ENCODE measurements around the gene MAPK14.
A peak's percentile ranks its signal among the peaks of the same experiment; 100 is the strongest.
"Not testable (repeated sequence)": the region's sequence is repeated elsewhere in the genome, so short reads cannot be mapped to it uniquely, and the experiment has no call there.

MAPK14 gene

GRCh38 chr6:36071281-36071680 is 43.7 kb downstream of the MAPK14 start:
- DNase-seq = no peak

GRCh38 chr6:36071714-36072113 is 44.1 kb downstream of the MAPK14 start:
- DNase-seq = no peak

- DNase-seq = no peak
These were observed 45.1 kb downstream of the MAPK14 start for GRCh38 chr6:36072681-36073080.

DNA sequence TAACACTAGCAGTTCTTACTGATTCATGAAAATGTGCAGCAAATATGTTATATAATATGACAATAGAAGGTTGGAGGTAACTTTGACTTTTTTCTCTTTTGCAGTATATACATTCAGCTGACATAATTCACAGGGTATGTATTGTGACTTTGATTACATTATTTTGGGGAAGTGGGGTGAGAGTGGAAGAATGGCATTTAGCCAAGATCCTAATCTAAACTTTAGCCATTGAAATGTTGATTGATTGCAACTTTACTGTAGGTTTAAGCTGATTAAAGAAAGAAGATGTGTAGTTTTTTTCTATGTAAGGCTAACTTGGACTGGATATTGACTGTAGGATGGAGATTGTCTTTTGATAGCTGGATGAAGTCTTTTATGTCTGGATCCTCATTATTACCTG is 46.0 kb downstream of the MAPK14 start:
- no peak for DNase-seq

DNA sequence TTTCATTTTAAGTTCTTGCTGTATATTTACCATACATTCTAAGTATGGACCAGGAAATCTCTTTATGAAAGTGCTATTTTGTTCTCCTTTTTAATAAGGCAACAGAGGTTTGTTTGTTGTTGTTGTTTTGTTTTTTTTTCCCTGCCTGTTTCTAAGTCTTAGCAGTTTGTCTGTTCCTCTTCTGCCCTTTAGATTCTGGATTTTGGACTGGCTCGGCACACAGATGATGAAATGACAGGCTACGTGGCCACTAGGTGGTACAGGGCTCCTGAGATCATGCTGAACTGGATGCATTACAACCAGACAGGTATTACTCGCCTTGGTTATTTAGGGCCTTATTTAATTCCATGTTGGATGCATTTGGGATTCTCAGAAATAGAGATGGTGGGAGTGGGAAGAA is 48.0 kb downstream of the MAPK14 start:
- peak; percentile 22 for DNase-seq

DNA sequence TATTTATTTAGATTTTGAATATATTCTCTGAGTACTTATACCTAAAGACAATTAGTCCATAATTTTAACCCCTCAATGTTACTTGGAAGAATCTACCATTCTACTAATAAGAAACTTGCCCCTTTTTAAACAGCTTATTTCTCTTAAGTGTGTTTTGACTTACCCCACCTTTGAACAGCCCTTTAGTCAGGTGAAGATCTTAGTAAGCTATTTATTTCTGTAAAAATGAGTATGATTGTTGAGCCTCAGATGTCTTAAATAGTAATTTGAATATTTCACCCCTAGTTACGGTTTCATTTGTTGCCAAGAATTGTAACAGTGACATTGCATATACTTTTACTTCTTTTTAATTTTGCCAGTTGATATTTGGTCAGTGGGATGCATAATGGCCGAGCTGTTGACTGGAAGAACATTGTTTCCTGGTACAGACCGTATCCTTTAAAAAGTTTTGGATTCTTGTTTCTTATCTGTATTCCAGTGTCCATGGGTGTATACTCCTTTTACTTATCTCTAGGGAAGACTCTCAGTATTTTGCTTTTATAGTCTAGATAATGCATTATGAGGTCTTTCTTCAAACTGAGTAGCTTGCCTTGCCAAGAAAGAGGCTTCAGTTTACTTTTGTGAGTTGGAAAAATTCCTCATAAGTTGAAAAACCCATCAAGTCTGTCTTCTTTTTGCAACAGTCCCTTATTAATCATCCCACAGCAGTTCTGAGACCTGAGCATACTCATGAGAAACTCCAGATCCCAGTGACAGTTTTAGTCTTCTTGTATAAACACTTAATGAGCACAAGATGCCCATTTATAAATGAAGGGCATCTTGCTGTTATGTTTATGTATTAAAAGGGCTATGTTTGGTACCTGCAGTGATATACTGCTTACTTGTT is 48.8 kb downstream of the MAPK14 start:
- DNase-seq = no peak

DNA sequence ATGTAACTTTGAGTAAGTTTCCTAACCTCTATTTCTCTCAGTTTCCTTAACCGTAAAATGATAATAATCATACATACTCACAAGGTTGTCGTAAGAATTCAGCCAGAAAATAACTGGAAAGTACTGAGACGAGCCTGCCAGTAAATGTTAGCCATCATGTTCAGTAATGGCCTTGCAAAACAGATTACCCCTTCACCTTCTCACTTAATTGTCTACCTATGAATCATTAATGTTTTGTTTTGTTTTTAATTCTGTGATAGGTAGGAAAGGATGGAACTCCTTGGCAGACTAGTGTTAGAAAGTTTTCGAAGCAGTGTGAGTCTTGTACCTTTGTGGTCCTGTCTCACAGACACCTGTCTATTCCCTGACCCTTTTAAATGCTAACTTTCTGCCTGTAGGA is 50.6 kb downstream of the MAPK14 start:
- no peak for DNase-seq

DNA sequence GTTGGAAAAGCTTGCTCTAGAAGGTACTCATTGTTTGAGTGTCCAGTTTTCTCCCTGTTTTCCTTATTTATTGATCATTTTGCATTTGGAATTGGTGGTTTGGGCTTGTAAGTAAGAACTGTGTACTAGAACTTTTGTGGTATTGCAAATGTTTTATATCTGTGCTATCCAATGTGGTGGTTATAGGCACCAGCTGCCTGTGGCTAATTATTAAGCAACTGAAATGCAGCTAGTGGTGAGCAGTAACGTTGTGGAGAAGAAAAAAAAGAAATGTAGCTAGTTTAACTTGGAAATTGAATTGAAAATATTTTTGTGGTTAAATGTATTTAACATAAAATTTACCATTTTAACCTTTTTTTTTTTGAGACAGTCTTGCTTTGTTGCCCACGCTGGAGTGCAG is 52.0 kb downstream of the MAPK14 start:
- no peak for DNase-seq

DNA sequence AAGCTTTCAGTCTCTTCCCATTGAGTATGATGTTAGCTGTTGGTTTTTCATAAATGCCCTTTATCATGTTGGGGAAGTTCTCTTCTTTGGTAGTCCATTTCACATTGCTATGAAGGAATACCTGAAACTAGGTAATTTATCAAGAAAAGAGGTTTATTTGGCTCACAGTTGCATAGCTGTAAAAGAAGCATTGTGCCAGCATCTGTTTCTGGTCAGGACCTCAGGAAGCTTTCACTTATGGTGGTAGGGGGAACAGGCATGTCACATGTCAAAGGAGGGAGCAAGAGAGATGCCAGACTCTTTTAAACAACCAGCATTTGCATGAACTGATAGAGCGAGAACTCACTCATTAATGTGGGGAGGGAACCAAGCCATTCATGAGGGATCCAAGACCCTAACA is 54.7 kb downstream of the MAPK14 start:
- no peak for DNase-seq

DNA sequence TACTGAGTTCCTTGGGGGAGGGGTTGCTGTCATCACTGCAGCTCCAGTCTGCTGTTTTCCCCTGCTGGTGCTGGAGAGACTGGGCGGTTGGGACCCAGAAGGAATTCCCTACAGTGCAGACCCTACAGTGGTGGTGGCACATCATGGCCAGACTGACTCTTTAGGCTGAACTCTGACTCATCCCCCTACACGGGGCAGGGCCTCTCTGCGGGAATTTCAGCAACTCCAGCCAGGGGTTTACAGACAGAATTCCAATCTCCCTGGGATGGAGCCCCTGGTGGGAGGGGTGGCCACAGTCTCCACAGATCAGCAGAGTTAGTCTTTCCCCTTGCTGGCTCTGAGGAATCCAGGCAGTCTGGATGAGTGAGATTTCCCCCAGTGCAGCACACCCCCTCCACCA is 55.8 kb downstream of the MAPK14 start:
- DNase-seq = no peak

DNA sequence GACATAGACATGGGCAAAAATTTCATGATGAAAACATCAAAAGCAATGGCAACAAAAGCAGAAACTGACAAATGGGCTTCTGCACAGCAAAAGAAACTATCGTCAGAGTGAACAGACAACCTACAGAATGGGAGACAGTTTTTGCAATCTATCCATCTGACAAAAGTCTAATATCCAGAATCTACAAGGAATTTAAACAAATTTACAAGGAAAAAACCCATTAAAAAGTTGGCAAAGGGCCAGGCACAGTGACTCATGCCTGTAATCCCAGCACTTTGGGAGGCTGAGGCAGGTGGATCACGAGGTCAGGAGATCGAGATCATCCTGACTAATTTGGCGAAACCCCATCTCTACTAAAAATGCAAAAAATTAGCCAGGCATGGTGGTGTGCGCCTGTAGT is 60.6 kb downstream of the MAPK14 start:
- not testable (repeated sequence) for DNase-seq

DNA sequence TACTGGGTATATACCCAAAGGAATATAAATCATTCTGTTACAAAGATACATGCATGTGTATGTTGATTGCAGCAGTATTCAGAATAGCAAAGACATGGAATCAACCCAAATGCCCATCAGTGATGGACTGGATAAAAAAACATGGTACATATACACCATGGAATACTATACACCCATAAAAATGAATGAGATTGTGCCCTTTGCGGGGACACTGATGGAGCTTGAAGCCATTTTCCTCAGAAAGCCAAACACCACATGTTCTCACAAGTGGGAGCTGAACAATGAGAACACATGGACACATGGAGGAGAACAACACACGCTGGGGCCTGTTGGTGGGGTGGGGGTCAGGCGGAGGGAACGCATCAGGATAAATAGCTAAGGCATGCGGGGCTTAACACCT is 61.4 kb downstream of the MAPK14 start:
- no peak for DNase-seq

- no peak for DNase-seq
These were observed 66.6 kb downstream of the MAPK14 start for GRCh38 chr6:36094238-36094637.

- DNase-seq = peak; percentile 26
These were observed 67.3 kb downstream of the MAPK14 start for GRCh38 chr6:36094753-36095496.

- DNase-seq = no peak
These were observed 68.1 kb downstream of the MAPK14 start for GRCh38 chr6:36095497-36096391.

- no peak for DNase-seq
These were observed 70.8 kb downstream of the MAPK14 start for GRCh38 chr6:36098253-36098919.

GRCh38 chr6:36098920-36099647 is 71.5 kb downstream of the MAPK14 start:
- DNase-seq = no peak

- DNase-seq = no peak
These were observed 72.4 kb downstream of the MAPK14 start for GRCh38 chr6:36099869-36100483.

GRCh38 chr6:36101691-36102090 is 74.1 kb downstream of the MAPK14 start:
- DNase-seq = no peak

- no peak for DNase-seq
These were observed 75.2 kb downstream of the MAPK14 start for GRCh38 chr6:36102853-36103252.

DNA sequence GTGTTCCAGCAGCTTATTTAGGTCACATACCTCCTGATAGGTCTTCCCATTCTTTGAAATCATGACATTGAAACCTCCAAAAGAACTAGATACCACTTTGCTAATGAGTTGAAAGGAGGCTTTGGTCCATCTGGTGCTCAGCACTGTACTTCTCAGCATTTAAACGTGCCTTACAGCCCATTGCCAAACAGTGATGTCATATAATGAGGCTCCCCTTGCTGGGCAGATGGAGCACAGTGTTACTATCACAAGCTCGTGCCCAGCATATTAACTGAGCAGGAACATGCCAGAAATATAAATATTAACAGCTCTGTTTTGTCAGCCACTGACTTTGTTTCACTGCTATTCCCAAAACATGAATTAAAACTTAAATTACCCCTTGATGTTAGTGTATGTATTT is 77.2 kb downstream of the MAPK14 start:
- DNase-seq = no peak

Measured in 8988T (cell line).